OCI-LY1 (cell line): ENCODE data around the gene GEMIN5.

Experiments
- H2AFZ ChIP-seq: fragments of 200-600 bp; sonication (generic), shearing (Covaris generic); 2 replicates; pipeline ENCODE4 v1.6.0; 2014; ENCODE audit warnings: antibody characterized with exemption, mild to moderate bottlenecking, low read length
- H3F3A ChIP-seq: fragments of 200-600 bp; sonication (generic), shearing (Covaris generic); 2 replicates; pipeline ENCODE4 v1.6.0; 2014; ENCODE audit warnings: mild to moderate bottlenecking, antibody characterized with exemption, low read length, moderate library complexity; ENCODE audit not compliant: insufficient read depth
- H3K27ac ChIP-seq: fragments of 200-600 bp; sonication (generic); 2 replicates; pipeline ENCODE4 v1.5.1; 2014; ENCODE audit warnings: low read length, mixed run types, mild to moderate bottlenecking, low read depth; ENCODE audit not compliant: poor library complexity, severe bottlenecking
- H3K27me3 ChIP-seq: fragments of 200-600 bp; sonication (generic); 2 replicates; pipeline ENCODE4 v1.6.0; 2014; ENCODE audit warnings: antibody characterized with exemption, mild to moderate bottlenecking, low read length, moderate library complexity; ENCODE audit not compliant: insufficient read depth
- H3K36me3 ChIP-seq: fragments of 200-600 bp; sonication (generic); 2 replicates; pipeline ENCODE4 v1.6.1; 2014; ENCODE audit warnings: mild to moderate bottlenecking, antibody characterized with exemption, low read length, moderate library complexity, mixed read lengths; ENCODE audit not compliant: insufficient read depth
- H3K4me1 ChIP-seq: fragments of 200-600 bp; sonication (generic); 2 replicates; pipeline ENCODE4 v1.5.1; 2014; ENCODE audit warnings: mild to moderate bottlenecking, low read length, moderate library complexity; ENCODE audit not compliant: insufficient read depth, severe bottlenecking
- H3K4me2 ChIP-seq: fragments of 200-600 bp; sonication (generic), shearing (Covaris generic); 2 replicates; pipeline ENCODE4 v1.6.1; 2014; ENCODE audit warnings: low read length
- H3K4me3 ChIP-seq: fragments of 200-600 bp; sonication (generic); 2 replicates; pipeline ENCODE4 v1.5.1; 2014; ENCODE audit warnings: low read length, low read depth, mild to moderate bottlenecking, mixed read lengths; ENCODE audit not compliant: poor library complexity, severe bottlenecking
- H3K79me2 ChIP-seq: fragments of 200-600 bp; shearing (Covaris generic); 2 replicates; pipeline ENCODE4 v1.6.1; 2016; ENCODE audit warnings: mixed run types, low read length, mixed read lengths; ENCODE audit not compliant: insufficient read depth
- H3K9ac ChIP-seq: fragments of 200-600 bp; sonication (generic), shearing (Covaris generic); 2 replicates; pipeline ENCODE4 v1.6.1; 2014; ENCODE audit warnings: mild to moderate bottlenecking, low read length, mixed read lengths
- H3K9me2 ChIP-seq: fragments of 200-600 bp; sonication (generic), shearing (Covaris generic); 2 replicates; pipeline ENCODE4 v1.6.1; 2014; ENCODE audit warnings: low read depth, mild to moderate bottlenecking, low read length, mixed read lengths
- H3K9me3 ChIP-seq: fragments of 200-600 bp; shearing (Covaris generic); 2 replicates; pipeline ENCODE4 v1.6.1; 2014; ENCODE audit warnings: low read length, mixed read lengths
- H4K20me1 ChIP-seq: fragments of 200-600 bp; sonication (generic), shearing (Covaris generic); 2 replicates; pipeline ENCODE4 v1.6.0; 2016; ENCODE audit warnings: mild to moderate bottlenecking, low read length; ENCODE audit not compliant: insufficient read depth
- CTCF ChIP-seq: fragments of 200-600 bp; sonication (generic), shearing (Covaris generic); IDR thresholded peaks from 2 replicates; pipeline ENCODE4 v1.5.1; 2017; ENCODE audit warnings: mild to moderate bottlenecking, antibody characterized with exemption, low read length, moderate library complexity, mixed read lengths
- EZH2 ChIP-seq: fragments of 200-600 bp; sonication (generic), shearing (Covaris generic); IDR thresholded peaks from 2 replicates; pipeline ENCODE4 v1.8.0; 2017; ENCODE audit warnings: borderline replicate concordance, mixed run types, mild to moderate bottlenecking, antibody characterized with exemption, low read length, moderate library complexity, mixed read lengths

Gene GEMIN5

DNA sequence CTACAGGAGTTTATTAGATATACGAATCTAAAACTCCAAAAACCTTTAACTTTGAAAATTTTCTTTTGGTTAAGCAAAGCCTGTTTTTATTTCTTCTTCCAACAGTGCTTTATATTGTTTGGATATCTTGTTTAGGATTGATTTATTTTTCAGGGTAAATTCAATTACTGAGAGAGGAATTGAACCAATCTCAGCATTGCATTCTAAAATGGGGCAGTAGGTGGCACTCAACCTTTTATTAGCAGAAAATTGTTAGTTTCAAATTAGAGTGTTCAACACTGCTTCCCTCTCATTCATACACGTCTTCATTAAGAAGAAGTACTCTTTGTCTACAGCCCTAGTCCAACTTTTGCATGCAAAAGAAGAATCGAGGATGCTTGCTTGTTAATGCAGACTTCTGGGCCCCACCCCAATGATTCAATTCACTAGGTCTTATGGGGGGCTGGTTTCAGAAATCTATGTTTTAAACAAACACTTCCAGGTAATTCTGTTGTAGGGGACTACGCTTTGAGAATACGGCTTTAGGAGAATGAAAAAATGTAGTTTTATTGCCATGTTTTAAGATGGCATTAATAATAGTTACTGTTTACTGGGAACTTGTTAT, 29.5 kb upstream of the GEMIN5 start:
- H3K4me2 ChIP-seq, result no peak overlapping the region
- H3K9ac ChIP-seq, result no peak overlapping the region
- no peak overlapping the region for H3K27ac ChIP-seq
- H3K27me3 ChIP-seq, result no peaks in the 10 kb centered on the region
- H4K20me1 ChIP-seq, result no peaks in the 10 kb centered on the region
- H3K36me3 ChIP-seq, result peaks cover 53% of the 10 kb centered on the region
- TF ChIP-seq CTCF (peak; percentile 54), EZH2 (no peak)
- no peak overlapping the region for H2AFZ ChIP-seq
- H3K79me2 ChIP-seq, result no peaks in the 10 kb centered on the region
- no peak overlapping the region for H3K4me3 ChIP-seq
- H3K9me2 ChIP-seq, result no peaks in the 10 kb centered on the region
- H3F3A ChIP-seq, result no peaks in the 10 kb centered on the region
- H3K4me1 ChIP-seq, result no peaks in the 10 kb centered on the region
- H3K9me3 ChIP-seq, result no peaks in the 10 kb centered on the region

- no peaks in the 10 kb centered on the region for H3K9me2 ChIP-seq
- no peak overlapping the region for H3K4me3 ChIP-seq
- no peaks in the 10 kb centered on the region for H3K79me2 ChIP-seq
- H4K20me1 ChIP-seq, result no peaks in the 10 kb centered on the region
- H3K27me3 ChIP-seq, result no peaks in the 10 kb centered on the region
- no peak overlapping the region for H3K4me2 ChIP-seq
- H2AFZ ChIP-seq, result no peak overlapping the region
- TF ChIP-seq EZH2, result no peak
- no peak for TF ChIP-seq CTCF
- H3K36me3 ChIP-seq, result peaks cover 55% of the 10 kb centered on the region
- no peak overlapping the region for H3K27ac ChIP-seq
- H3F3A ChIP-seq, result no peaks in the 10 kb centered on the region
- H3K9ac ChIP-seq, result no peak overlapping the region
- H3K4me1 ChIP-seq, result no peaks in the 10 kb centered on the region
- no peaks in the 10 kb centered on the region for H3K9me3 ChIP-seq
These were observed 28.9 kb upstream of the GEMIN5 start for GRCh38 chr5:154966874-154967273.

- Histone ChIP-seq H3K9me3 (no peaks in the 10 kb centered on the region), H2AFZ (no peak overlapping the region), H3K9me2 (no peaks in the 10 kb centered on the region), H3K27ac (no peak overlapping the region), H4K20me1 (no peaks in the 10 kb centered on the region), H3K27me3 (no peaks in the 10 kb centered on the region), H3K36me3 (peaks cover 61% of the 10 kb centered on the region), H3K4me3 (no peak overlapping the region), H3K79me2 (no peaks in the 10 kb centered on the region), H3F3A (no peaks in the 10 kb centered on the region), H3K4me1 (no peaks in the 10 kb centered on the region), H3K4me2 (no peak overlapping the region), H3K9ac (no peak overlapping the region)
- TF ChIP-seq EZH2 (no peak), CTCF (no peak)
These were observed 28.2 kb upstream of the GEMIN5 start for GRCh38 chr5:154966081-154966841.
